OCI-LY3 (cell line): ENCODE data around the gene ESRRA.

ENCODE experiments used
- CTCF ChIP-seq: fragments of 200-600, 300-600 bp; sonication (generic); IDR thresholded peaks from 2 replicates; pipeline ENCODE4 v1.5.1; 2014; ENCODE audit warnings: antibody characterized with exemption, low read length, low read depth
- EZH2phosphoT487 ChIP-seq: fragments of 200-600 bp; shearing (Covaris generic); IDR thresholded peaks from 2 replicates; pipeline ENCODE4 v1.6.1; 2018; ENCODE audit warnings: antibody characterized with exemption, mixed run types, low read depth

DNA sequence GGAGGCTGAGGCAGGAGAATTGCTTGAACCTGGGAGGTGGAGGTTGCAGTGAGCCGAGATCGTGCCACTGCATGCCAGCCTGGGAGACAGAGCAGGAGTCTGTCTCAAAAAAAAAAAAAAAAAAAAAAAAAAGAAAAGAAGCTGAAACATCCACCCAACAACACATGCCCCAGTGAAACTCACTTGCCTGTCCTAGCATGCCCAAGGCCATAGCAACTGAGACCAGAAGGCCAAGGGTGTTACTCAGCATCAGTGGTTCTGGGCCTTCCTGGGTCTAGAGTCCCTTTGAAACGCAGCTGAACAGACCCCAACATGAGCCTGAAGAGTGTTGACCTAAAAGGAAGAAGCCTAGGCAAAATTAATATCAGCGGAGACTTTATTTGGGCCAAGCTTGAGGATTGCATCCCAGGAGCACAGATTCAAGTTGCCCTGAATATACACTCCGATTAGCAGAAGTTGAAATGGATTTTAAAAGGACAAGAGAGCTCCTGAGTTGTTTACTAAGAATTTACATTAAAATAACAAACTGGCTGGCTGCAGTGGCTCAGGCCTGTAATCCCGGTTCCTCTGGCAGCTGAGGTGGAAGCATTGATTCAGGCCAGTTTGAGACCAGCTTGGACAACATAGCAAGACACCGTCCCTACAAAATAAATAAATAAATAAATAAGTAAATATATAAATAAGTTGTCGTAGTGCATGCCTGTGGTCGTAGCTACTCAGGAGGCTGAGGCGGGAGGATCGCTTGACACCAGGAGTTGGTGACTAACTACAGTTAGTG is 19.6 kb downstream of the ESRRA start:
- TF ChIP-seq CTCF (no peak), EZH2phosphoT487 (no peak)
